ENCODE results near the gene BDNF. TPM values are rescaled to one million over a fixed set of nuclear protein-coding genes. Genes with fewer than 3 reads are reported as not detected.
A peak's percentile ranks its signal among the peaks of the same experiment; 100 is the strongest.

BDNF gene
- total RNA-seq, 1 donor from 2014 or later = 2.7 TPM

DNA sequence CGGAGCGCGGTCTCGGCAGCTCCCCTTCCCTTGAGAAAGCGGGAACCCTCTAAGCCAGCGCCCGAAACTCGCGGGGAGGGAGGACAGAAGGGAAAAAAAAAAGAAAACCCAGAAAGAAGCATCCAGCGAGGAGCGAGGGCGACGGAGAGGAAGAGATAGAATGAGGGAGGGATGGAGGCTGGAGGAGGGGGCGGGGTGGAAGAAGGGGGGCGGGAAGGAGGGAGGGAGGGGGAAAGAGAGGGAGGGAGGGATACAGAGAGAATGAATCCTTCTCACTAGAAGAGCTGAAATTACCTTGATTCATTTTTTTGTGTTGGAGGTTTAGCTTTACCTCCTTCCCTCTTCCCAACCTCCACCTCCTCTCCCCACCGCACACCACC is 19.3 kb upstream of the BDNF start:
- H3K4me1 Mint-ChIP-seq (ENCODE audit: low read depth) = peaks cover 21% of the 10 kb centered on the region
- TF ChIP-seq, protein P1, sequence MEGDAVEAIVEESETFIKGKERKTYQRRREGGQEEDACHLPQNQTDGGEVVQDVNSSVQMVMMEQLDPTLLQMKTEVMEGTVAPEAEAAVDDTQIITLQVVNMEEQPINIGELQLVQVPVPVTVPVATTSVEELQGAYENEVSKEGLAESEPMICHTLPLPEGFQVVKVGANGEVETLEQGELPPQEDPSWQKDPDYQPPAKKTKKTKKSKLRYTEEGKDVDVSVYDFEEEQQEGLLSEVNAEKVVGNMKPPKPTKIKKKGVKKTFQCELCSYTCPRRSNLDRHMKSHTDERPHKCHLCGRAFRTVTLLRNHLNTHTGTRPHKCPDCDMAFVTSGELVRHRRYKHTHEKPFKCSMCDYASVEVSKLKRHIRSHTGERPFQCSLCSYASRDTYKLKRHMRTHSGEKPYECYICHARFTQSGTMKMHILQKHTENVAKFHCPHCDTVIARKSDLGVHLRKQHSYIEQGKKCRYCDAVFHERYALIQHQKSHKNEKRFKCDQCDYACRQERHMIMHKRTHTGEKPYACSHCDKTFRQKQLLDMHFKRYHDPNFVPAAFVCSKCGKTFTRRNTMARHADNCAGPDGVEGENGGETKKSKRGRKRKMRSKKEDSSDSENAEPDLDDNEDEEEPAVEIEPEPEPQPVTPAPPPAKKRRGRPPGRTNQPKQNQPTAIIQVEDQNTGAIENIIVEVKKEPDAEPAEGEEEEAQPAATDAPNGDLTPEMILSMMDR (IDR thresholded peaks at IDR 0.05; ENCODE audit: unreplicated experiment) = no peak
- no peak for DNase-seq (ENCODE audit: low spot score, unreplicated experiment)
- H3K9me3 Mint-ChIP-seq (ENCODE audit: low read depth) = no peaks in the 10 kb centered on the region
- H3K27me3 Mint-ChIP-seq = peaks cover 78% of the 10 kb centered on the region
- no peak overlapping the region for H3K27ac Mint-ChIP-seq
- peak overlapping the region; percentile 84 for H3K4me3 Mint-ChIP-seq (ENCODE audit: low read depth)
- H3K36me3 Mint-ChIP-seq (ENCODE audit: insufficient read depth) = no peaks in the 10 kb centered on the region

DNA sequence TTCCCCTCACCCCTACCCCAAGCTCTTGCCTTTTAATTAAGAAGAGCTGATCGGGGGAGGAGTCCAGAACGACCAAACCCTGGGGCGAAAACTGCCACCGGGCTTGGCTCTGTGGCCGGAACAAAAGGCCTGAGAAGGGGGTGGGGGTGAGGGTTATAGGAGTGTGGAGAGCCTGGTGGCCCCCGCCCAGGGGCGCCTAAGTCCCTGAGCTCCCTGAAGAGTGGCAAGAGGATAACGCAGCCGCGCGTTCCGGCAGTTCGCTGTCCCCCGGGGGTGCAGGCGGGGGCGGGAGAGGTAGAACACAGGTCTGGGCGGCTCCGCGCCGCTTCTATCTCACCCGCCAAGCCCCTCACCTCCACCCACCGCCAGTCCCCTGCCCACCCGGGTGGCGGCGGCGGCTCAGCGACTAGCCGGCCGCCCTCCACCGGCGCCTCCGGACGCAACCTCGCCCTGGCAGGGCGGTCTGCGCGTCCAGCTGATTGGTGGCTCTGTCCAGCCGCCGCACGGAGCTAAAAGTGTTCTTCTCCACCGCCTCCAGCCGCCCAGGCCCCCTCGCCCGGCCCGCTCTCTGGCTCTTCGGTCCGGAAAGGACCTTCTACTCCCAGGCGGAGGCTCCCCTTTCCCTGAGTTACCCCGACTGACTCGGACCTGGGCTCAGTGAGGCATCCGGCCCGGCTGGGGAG is 18.7 kb upstream of the BDNF start:
- DNase-seq (ENCODE audit: low spot score, unreplicated experiment) = peak; percentile 46
- TF ChIP-seq, protein P1 (IDR thresholded peaks at IDR 0.05; ENCODE audit: unreplicated experiment) = no peak
- Mint-ChIP-seq H3K9me3 (ENCODE audit: low read depth) (no peaks in the 10 kb centered on the region), H3K27me3 (peaks cover 73% of the 10 kb centered on the region), H3K4me3 (ENCODE audit: low read depth) (peak overlapping the region; percentile 84), H3K36me3 (ENCODE audit: insufficient read depth) (no peaks in the 10 kb centered on the region), H3K27ac (peak overlapping the region; percentile 94), H3K4me1 (ENCODE audit: low read depth) (peaks cover 21% of the 10 kb centered on the region)

DNA sequence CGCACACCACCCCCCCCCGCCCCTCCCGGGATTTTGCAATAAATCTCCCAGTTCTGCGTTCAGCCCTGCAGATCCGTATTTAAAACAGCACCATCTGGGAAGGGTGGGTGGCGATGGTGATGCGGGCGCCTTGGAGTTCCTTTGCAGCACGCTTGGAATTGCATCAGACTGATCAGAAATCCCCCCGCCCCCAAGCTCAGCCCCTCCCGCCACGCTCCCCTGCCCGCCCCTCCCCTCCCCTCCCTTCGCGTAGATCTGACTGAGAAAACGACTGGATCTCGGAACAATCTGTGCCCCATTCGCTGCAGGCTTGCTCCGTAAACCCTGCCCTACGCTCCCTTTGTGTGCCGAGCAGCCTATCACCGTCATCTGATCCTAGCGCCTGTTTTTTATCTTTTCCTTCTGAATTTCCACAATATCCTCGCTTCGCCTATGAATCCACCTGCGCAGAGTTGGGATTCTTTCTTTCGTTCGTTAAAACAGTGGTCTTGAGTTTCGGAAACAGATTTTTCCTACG is 18.1 kb upstream of the BDNF start:
- peak; percentile 15 for DNase-seq (ENCODE audit: low spot score, unreplicated experiment)
- Mint-ChIP-seq H3K36me3 (ENCODE audit: insufficient read depth) (no peaks in the 10 kb centered on the region), H3K4me3 (ENCODE audit: low read depth) (peak overlapping the region; percentile 84), H3K27me3 (peaks cover 67% of the 10 kb centered on the region), H3K27ac (peak overlapping the region; percentile 94), H3K4me1 (ENCODE audit: low read depth) (peaks cover 21% of the 10 kb centered on the region), H3K9me3 (ENCODE audit: low read depth) (no peaks in the 10 kb centered on the region)
- TF ChIP-seq, protein P1 (IDR thresholded peaks at IDR 0.05; ENCODE audit: unreplicated experiment) = no peak

DNA sequence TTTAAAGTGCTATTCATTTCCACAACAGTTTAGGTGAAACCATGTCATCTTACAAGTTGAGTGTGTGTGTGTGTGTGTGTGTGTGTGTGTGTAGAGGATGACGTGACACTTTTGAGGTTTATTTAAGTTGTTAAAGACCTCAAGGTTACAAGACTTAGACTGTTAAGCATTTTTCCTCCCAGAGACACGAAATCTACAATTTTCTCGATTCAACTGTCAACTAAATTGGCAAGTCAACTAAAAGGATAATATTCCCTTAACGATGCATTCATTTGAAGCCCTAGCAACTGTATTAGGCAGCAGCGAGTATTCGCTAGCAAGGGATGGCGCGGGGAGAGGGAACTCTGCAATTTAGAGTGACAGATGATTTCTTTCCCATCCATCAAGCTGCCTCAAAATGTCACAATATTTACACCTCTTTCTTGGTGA is 17.6 kb upstream of the BDNF start:
- H3K27me3 Mint-ChIP-seq = peaks cover 61% of the 10 kb centered on the region
- H3K4me3 Mint-ChIP-seq (ENCODE audit: low read depth) = peak overlapping the region; percentile 84

DNA sequence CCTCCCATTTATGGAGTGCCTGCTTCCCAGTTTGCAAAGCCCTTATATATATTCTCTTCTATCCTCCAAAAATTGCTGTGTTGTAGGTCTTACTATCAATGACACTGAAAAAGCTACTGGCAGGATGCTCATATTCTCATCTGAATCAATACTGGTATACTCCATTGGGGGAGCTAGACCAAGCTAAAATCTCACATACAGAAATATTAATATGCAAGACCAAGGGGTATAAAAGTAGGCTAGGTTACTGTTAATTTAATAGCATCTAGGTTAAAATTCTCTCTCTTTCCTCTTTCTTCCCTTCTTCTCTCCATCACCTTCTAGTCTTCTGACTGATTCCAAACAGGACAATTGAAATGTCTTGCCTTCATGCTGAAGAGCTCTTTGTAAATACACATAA is 17.1 kb upstream of the BDNF start:
- TF ChIP-seq, protein P1 (IDR thresholded peaks at IDR 0.05; ENCODE audit: unreplicated experiment) = peak; percentile 15
- Mint-ChIP-seq H3K4me1 (ENCODE audit: low read depth) (peaks cover 15% of the 10 kb centered on the region), H3K27ac (no peak overlapping the region), H3K4me3 (ENCODE audit: low read depth) (peak overlapping the region; percentile 84), H3K36me3 (ENCODE audit: insufficient read depth) (no peaks in the 10 kb centered on the region), H3K27me3 (peaks cover 58% of the 10 kb centered on the region), H3K9me3 (ENCODE audit: low read depth) (no peaks in the 10 kb centered on the region)
- DNase-seq (ENCODE audit: low spot score, unreplicated experiment) = no peak

More for the DNA sequence above, 17.6 kb upstream of the BDNF start:
- TF ChIP-seq, protein P1 (IDR thresholded peaks at IDR 0.05; ENCODE audit: unreplicated experiment) = no peak
- H3K27ac Mint-ChIP-seq = no peak overlapping the region
- peaks cover 15% of the 10 kb centered on the region for H3K4me1 Mint-ChIP-seq (ENCODE audit: low read depth)
- no peaks in the 10 kb centered on the region for H3K9me3 Mint-ChIP-seq (ENCODE audit: low read depth)
- H3K36me3 Mint-ChIP-seq (ENCODE audit: insufficient read depth) = no peaks in the 10 kb centered on the region
- no peak for DNase-seq (ENCODE audit: low spot score, unreplicated experiment)

Data from progenitor cell of endocrine pancreas (in vitro differentiated cells).